Caco-2 (cell line): Measurements from ENCODE around the gene C1QTNF5. TPM values are rescaled to one million over a fixed set of nuclear protein-coding genes. Genes with fewer than 3 reads are reported as not detected.
A peak's percentile ranks its signal among the peaks of the same experiment; 100 is the strongest.

Experiments used
- BruUV-seq: library from RNA; stranded (reverse); fragments of 400-500 nt; replicated peaks from 2 replicates; lab custom pipeline; 2021; lab: Mats Ljungman, UMichigan
- CTCF ChIA-PET: fragments of 300-600 bp; sonication (Branson Sonifier 250); formaldehyde crosslinking; loops from one replicate; lab custom pipeline; 2022; ENCODE audit warnings: antibody characterized with exemption; lab: Charles Lee
- POLR2A ChIA-PET: fragments of 300-600 bp; sonication (Branson Sonifier 250); formaldehyde crosslinking; loops from one replicate; lab custom pipeline; 2022; ENCODE audit warnings: antibody characterized with exemption; lab: Charles Lee
- DNase-seq, 2 experiments: peaks; one replicate each; pipeline versions ENCODE4 v3.0.0 to v3.0.0-alpha.2; 2020 to 2022
- H3K27me3 ChIP-seq: replicated peaks from 2 replicates; pipeline ENCODE4 v1.6.0; 2011; ENCODE audit warnings: low read length; ENCODE audit not compliant: control insufficient read depth, insufficient read depth
- H3K36me3 ChIP-seq: 2 replicates; pipeline ENCODE4 v1.5.1; 2011; ENCODE audit warnings: low read length; ENCODE audit not compliant: control insufficient read depth, insufficient read depth
- H3K4me1 ChIP-seq: fragments of 250-450 bp; sonication (Bioruptor Pico); 2 replicates; pipeline ENCODE4 v1.5.1; 2020; ENCODE audit warnings: mild to moderate bottlenecking
- H3K4me3 ChIP-seq: 2 replicates; pipeline ENCODE4 v1.5.1; 2011; ENCODE audit warnings: low read depth, mild to moderate bottlenecking, control low read depth, low read length
- H3K9me3 ChIP-seq: fragments of 250-450 bp; sonication (Bioruptor Pico); 2 replicates; pipeline ENCODE4 v1.5.1; 2020; ENCODE audit warnings: mild to moderate bottlenecking, moderate library complexity
- H3K27ac Mint-ChIP-seq: one replicate; pipeline ENCODE4 v1.8.0; 2022; ENCODE audit warnings: mixed read lengths; ENCODE audit not compliant: unreplicated experiment
- H3K27me3 Mint-ChIP-seq: one replicate; pipeline ENCODE4 v1.8.0; 2022; ENCODE audit warnings: mixed read lengths; ENCODE audit not compliant: insufficient read depth, unreplicated experiment
- H3K36me3 Mint-ChIP-seq: one replicate; pipeline ENCODE4 v1.8.0; 2022; ENCODE audit warnings: mild to moderate bottlenecking, mixed read lengths; ENCODE audit not compliant: insufficient read depth, unreplicated experiment
- H3K4me1 Mint-ChIP-seq: one replicate; pipeline ENCODE4 v1.8.0; 2022; ENCODE audit warnings: low read depth, mixed read lengths; ENCODE audit not compliant: unreplicated experiment
- H3K4me3 Mint-ChIP-seq: one replicate; pipeline ENCODE4 v1.8.0; 2022; ENCODE audit warnings: mild to moderate bottlenecking, moderate library complexity, mixed read lengths; ENCODE audit not compliant: unreplicated experiment
- H3K9me3 Mint-ChIP-seq: one replicate; pipeline ENCODE4 v1.8.0; 2022; ENCODE audit warnings: mixed read lengths; ENCODE audit not compliant: unreplicated experiment
- CTCF ChIP-seq, 2 experiments: fragments of 200-600 bp in 1 of 2; IDR thresholded peaks; 1 replicate in 1 of 2; 2 replicates in 1 of 2; pipeline versions ENCODE4 v1.5.1 to v1.8.0; 2011 to 2022; ENCODE audit warnings: antibody characterized with exemption in 1 of 2, control low read depth in 1 of 2, inconsistent platforms in 1 of 2, low read depth in 1 of 2, low read length in 1 of 2, mild to moderate bottlenecking in 1 of 2, moderate library complexity in 1 of 2; ENCODE audit not compliant: insufficient read depth in 1 of 2, severe bottlenecking in 1 of 2, unreplicated experiment in 1 of 2
- intact Hi-C: fragments of 100-400 bp; cut with micrococcal nuclease; formaldehyde crosslinking; loops from one replicate; pipeline ENCODE4 v1.10.0; 2022; ENCODE audit not compliant: unreplicated experiment
- total RNA-seq: library from RNA; stranded (reverse); gene quantifications from 2 replicates; pipeline ENCODE4 v1.2.3, GENCODE V29; 2022

Gene C1QTNF5
- total RNA-seq, 1 experiment from 2014 or later, result 1.2 TPM

GRCh38 chr11:119315131-119316015, 25.3 kb downstream of the C1QTNF5 start:
- peaks cover 13% of the 10 kb centered on the region for H3K36me3 Mint-ChIP-seq
- H3K4me1 Mint-ChIP-seq, result no peaks in the 10 kb centered on the region
- peak in 1 of 2 experiments; percentile 21 for TF ChIP-seq CTCF (IDR thresholded peaks at IDR 0.05; ENCODE audit: insufficient read depth in 1 of 2, low read depth in 1 of 2, low read length in 1 of 2, severe bottlenecking in 1 of 2, unreplicated experiment in 1 of 2)
- H3K27me3 Mint-ChIP-seq, result peaks cover 5% of the 10 kb centered on the region
- Histone ChIP-seq H3K4me1 (peaks cover 23% of the 10 kb centered on the region), H3K27me3 (peaks cover 7% of the 10 kb centered on the region), H3K9me3 (no peaks in the 10 kb centered on the region), H3K4me3 (peak overlapping the region; percentile 8; the same call in 1 of the 2 replicates), H3K36me3 (no peaks in the 10 kb centered on the region)
- no peak overlapping the region for H3K27ac Mint-ChIP-seq
- intact Hi-C loops, result loop anchor here (10.0 kb wide), 1 partner anchor 111 kb away; the partner anchor contains the start of gene CBL
- CTCF ChIA-PET, result interaction anchor here (0.6 to 1.8 kb wide), 8 partner anchors 8 to 81 kb away, joined by 3 to 10 read pairs (median 4); partner anchors contain the start of gene USP2
- no peaks in the 10 kb centered on the region for H3K9me3 Mint-ChIP-seq
- POLR2A ChIA-PET, result no interaction called here
- BruUV-seq, result no TSS peak
- peak overlapping the region; percentile 76 for H3K4me3 Mint-ChIP-seq
- DNase-seq, result peak; percentile 53 to 58

- no TSS peak for BruUV-seq
- H3K27ac Mint-ChIP-seq, result no peak overlapping the region
- POLR2A ChIA-PET, result no interaction called here
Measured at GRCh38 chr11:119314726-119315125, 26.0 kb downstream of the C1QTNF5 start.

More at GRCh38 chr11:119314726-119315125, 26.0 kb downstream of the C1QTNF5 start:
- Mint-ChIP-seq H3K9me3 (no peaks in the 10 kb centered on the region), H3K36me3 (peaks cover 19% of the 10 kb centered on the region), H3K4me3 (peak overlapping the region; percentile 76), H3K4me1 (no peaks in the 10 kb centered on the region), H3K27me3 (peaks cover 5% of the 10 kb centered on the region)
- peaks cover 23% of the 10 kb centered on the region for H3K4me1 ChIP-seq
- DNase-seq, result no peak
- H3K4me3 ChIP-seq, result peak overlapping the region; percentile 8; the same call in 1 of the 2 replicates
- intact Hi-C loops, result loop anchor here (10.0 kb wide), 1 partner anchor 110 kb away; the partner anchor contains the start of gene CBL
- H3K9me3 ChIP-seq, result no peaks in the 10 kb centered on the region
- CTCF ChIA-PET, result interaction anchor here (0.7 to 1.8 kb wide), 6 partner anchors 7 to 66 kb away, joined by 3 to 10 read pairs (median 4); partner anchors contain the start of gene USP2
- TF ChIP-seq CTCF (IDR thresholded peaks at IDR 0.05; ENCODE audit: insufficient read depth in 1 of 2, low read depth in 1 of 2, low read length in 1 of 2, severe bottlenecking in 1 of 2, unreplicated experiment in 1 of 2), result no peak
- H3K36me3 ChIP-seq, result no peaks in the 10 kb centered on the region
- H3K27me3 ChIP-seq, result peaks cover 7% of the 10 kb centered on the region
